Natural killer cell treated with Interleukin-12 subunit alpha and Interleukin-12 subunit beta and Interleukin-15 and Interleukin-18, amount 100 ng/mL, for 72 hours (primary cell): ENCODE measurements around the gene MAP3K5. TPM values are rescaled to one million over a fixed set of nuclear protein-coding genes. Genes with fewer than 3 reads are reported as not detected.
A peak's percentile ranks its signal among the peaks of the same experiment; 100 is the strongest.

Experiments used
- ATAC-seq, 2 donors: fragments of 150-1000 bp; cut with Tn5 transposase in 1 of 2; sonication (Bioruptor Pico), chemical (Tn5 transposase) in 1 of 2; 2 replicates each; pipeline ENCODE4 v1.10.0; 2021
- DNase-seq: peaks from one replicate; pipeline ENCODE4 v3.0.0; 2022; ENCODE audit warnings: low spot score
- H3K27ac Mint-ChIP-seq, 2 donors: 1 replicate in 1 of 2; 2 replicates in 1 of 2; pipeline ENCODE4 v1.8.0; 2022; ENCODE audit warnings: mixed read lengths in 2 of 2, mild to moderate bottlenecking in 1 of 2, moderate library complexity in 1 of 2
- H3K27me3 Mint-ChIP-seq, 2 donors: 1 replicate in 1 of 2; 2 replicates in 1 of 2; pipeline ENCODE4 v1.8.0; 2022; ENCODE audit warnings: mixed read lengths in 2 of 2
- H3K36me3 Mint-ChIP-seq: one replicate; pipeline ENCODE4 v1.8.0; 2022; ENCODE audit warnings: mixed read lengths
- H3K4me1 Mint-ChIP-seq, 2 donors: 1 replicate in 1 of 2; 2 replicates in 1 of 2; pipeline ENCODE4 v1.8.0; 2022; ENCODE audit warnings: low read depth in 2 of 2, mixed read lengths in 2 of 2, mild to moderate bottlenecking in 1 of 2
- H3K4me3 Mint-ChIP-seq: one replicate; pipeline ENCODE4 v1.8.0; 2022; ENCODE audit warnings: mixed read lengths
- H3K9me3 Mint-ChIP-seq: 2 replicates; pipeline ENCODE4 v1.8.0; 2022; ENCODE audit warnings: mixed read lengths
- total RNA-seq, 2 donors: library from RNA; stranded (reverse); gene quantifications; one replicate each; pipeline ENCODE4 v1.2.3, GENCODE V29; 2022

The MAP3K5 gene
- total RNA-seq, 2 donors from 2014 or later, result 27.9 to 33.0 TPM

DNA sequence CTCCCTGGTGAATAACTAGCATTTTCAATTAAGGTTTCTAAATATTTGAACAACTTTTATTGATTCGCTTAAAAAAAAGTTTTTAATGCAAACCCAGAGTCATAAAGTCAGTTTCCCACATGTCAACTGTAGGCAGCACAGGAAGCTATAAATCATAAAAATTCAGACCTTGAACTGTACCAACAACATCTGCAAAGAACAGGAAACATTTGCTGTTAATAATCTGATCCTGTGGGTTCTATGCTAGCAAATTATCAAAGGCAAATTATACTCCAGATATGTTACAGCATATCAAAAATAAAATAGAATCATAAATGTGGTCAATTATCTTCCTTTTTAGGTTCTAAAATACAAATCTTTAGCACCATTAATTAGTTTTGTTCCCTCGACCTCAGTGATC is 225.4 kb downstream of the MAP3K5 start:
- Mint-ChIP-seq H3K4me1 (peaks cover 28 to 29% of the 10 kb centered on the region in 2 donors), H3K36me3 (peaks cover 25% of the 10 kb centered on the region)

DNA sequence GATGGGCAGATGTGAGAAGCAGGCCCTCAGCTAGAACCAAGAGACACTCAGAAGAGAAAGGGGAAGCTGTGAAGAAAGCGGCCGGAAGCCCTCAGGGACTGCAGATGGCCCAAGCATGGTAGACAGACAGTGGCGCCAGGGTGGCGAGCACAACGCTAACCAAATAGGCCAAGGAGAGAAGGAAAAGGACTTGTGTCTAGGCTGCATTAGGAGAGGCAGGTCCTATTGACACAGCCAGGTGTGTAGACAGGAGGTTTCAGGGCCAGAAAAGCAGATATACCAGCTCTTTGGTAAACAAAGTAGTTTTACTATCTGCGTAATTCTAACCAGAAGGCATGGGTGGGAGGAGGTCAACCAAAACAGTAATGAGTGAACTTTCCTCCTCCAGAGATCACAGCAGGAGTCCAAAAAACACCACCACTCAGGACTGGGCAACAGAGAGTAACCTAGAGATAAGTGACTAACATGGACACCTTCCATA is 226.2 kb downstream of the MAP3K5 start:
- ATAC-seq (peak; percentile 56 to 71), DNase-seq (no peak)
- H3K36me3 Mint-ChIP-seq, result peaks cover 26% of the 10 kb centered on the region
- peaks cover 25 to 27% of the 10 kb centered on the region in 2 donors for H3K4me1 Mint-ChIP-seq
- H3K27ac Mint-ChIP-seq, result peak overlapping the region; percentile 44 to 58
- H3K27me3 Mint-ChIP-seq, result no peaks in the 10 kb centered on the region
- peak overlapping the region; percentile 43 for H3K4me3 Mint-ChIP-seq
- no peaks in the 10 kb centered on the region for H3K9me3 Mint-ChIP-seq

More for the DNA sequence above, 225.4 kb downstream of the MAP3K5 start:
- DNase-seq (no peak), ATAC-seq (no peak)
- H3K27me3 Mint-ChIP-seq, result no peaks in the 10 kb centered on the region
- H3K27ac Mint-ChIP-seq, result peak overlapping the region in 1 of 2 donors; percentile 20
- no peaks in the 10 kb centered on the region for H3K9me3 Mint-ChIP-seq
- no peak overlapping the region for H3K4me3 Mint-ChIP-seq

GRCh38 chr6:136564180-136564579 is 228.1 kb downstream of the MAP3K5 start:
- H3K27me3 Mint-ChIP-seq, result no peaks in the 10 kb centered on the region
- DNase-seq (no peak), ATAC-seq (peak in 1 of 2 donors; percentile 24)
- H3K4me1 Mint-ChIP-seq, result peaks cover 17 to 23% of the 10 kb centered on the region in 2 donors
- peak overlapping the region; percentile 73 for H3K4me3 Mint-ChIP-seq
- H3K27ac Mint-ChIP-seq, result peak overlapping the region; percentile 26 to 83
- peaks cover 19% of the 10 kb centered on the region for H3K36me3 Mint-ChIP-seq
- no peaks in the 10 kb centered on the region for H3K9me3 Mint-ChIP-seq

DNA sequence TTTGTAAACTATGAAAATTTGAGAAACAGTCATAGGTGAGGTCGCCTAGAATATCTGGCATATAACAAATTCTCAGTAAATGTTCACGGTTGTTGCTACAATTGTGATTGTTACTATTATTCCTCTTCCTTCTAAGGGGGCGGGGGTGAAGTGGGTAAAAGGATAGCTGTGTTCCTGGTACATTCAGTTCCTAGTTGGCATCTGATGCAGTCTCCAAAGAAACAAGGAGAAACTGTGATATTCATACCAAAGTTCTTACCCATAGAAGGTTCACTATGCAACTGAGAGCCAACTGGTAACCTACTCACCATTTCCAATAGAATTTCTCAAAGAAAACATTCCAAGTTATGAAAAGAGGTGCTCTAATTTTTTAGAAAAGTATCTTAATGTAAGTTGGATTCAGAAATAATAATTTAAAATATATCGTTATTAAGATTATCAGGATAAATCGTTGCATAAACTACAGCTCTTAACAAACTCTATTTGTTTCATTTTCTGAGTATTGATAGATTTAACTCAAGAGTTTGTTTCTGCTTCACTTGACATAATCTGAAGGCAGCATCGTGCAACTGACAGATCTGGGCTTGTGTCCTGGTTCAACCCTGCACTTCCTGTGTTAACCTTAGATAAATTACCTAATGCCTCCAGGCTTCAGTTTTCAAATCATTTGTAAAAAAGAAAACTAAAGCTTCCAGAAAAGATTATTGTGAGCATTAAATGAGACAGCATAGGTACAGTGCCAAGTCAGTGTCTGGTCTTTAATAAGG is 228.7 kb downstream of the MAP3K5 start:
- DNase-seq (no peak), ATAC-seq (peak; percentile 71 to 76)
- H3K27me3 Mint-ChIP-seq, result no peaks in the 10 kb centered on the region
- peak overlapping the region; percentile 73 for H3K4me3 Mint-ChIP-seq
- peak overlapping the region; percentile 26 to 83 for H3K27ac Mint-ChIP-seq
- peaks cover 19% of the 10 kb centered on the region for H3K36me3 Mint-ChIP-seq
- no peaks in the 10 kb centered on the region for H3K9me3 Mint-ChIP-seq
- H3K4me1 Mint-ChIP-seq, result peaks cover 17 to 23% of the 10 kb centered on the region in 2 donors

GRCh38 chr6:136562211-136562610 is 230.1 kb downstream of the MAP3K5 start:
- no peak for DNase-seq
- Mint-ChIP-seq H3K27me3 (no peaks in the 10 kb centered on the region), H3K9me3 (no peaks in the 10 kb centered on the region), H3K36me3 (peaks cover 25% of the 10 kb centered on the region), H3K4me3 (no peak overlapping the region), H3K4me1 (peaks cover 17 to 22% of the 10 kb centered on the region in 2 donors), H3K27ac (no peak overlapping the region)
- no peak for ATAC-seq

DNA sequence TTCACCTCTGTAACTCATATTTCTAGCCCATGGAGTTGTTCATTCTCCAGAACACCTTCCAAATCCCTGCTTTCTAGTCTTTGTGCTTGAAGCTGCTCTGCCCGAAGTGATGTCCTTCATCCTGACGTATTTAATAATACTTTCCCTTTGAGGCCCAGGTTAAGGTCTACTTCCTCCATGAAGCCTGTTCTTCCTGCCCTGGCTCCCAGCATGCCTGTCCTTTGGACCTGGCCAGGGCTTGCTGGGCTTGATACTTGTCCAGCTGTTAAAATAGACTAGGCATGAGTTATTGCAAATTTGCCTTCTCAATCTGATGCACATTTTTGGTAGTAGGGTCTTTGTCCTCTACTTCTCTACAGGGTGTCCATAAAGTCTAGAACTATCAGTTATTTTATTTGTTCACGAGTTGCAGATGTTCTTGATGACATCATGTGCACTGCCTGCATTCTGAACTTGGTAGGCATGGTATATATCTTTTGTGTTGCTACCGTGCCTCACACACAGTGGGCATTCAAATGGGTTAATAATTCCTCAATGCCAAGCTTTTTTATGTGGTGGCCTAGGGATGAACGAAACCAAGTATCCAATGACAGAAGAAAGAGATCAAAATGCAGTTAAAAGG is 239.0 kb downstream of the MAP3K5 start:
- no peaks in the 10 kb centered on the region for H3K9me3 Mint-ChIP-seq
- peaks cover 8 to 12% of the 10 kb centered on the region in 2 donors for H3K27me3 Mint-ChIP-seq
- peaks cover 7% of the 10 kb centered on the region for H3K36me3 Mint-ChIP-seq
- no peak for ATAC-seq
- no peak overlapping the region for H3K4me3 Mint-ChIP-seq
- no peak overlapping the region for H3K27ac Mint-ChIP-seq
- peaks cover 0 to 5% of the 10 kb centered on the region in 2 donors for H3K4me1 Mint-ChIP-seq
- no peak for DNase-seq

DNA sequence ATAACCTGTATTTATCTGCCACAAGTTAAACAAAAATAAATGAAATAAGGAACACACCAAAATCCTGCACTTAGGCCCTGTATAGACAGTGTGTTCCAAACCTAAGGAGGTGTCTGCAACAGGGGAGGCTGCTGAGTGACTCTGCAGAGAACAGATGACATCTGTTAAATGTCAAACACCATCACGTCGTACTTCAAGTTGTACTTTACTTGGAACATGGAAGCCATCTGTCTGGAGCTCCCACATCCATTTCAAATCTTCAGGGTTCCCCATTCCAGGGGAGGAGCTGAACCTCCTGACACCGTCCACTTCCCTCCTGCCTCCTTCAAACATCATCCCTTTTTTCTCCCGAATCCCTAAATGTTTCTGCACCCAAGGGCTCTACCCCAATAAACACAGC is 240.2 kb downstream of the MAP3K5 start:
- H3K36me3 Mint-ChIP-seq, result no peaks in the 10 kb centered on the region
- H3K27ac Mint-ChIP-seq, result no peak overlapping the region
- no peaks in the 10 kb centered on the region for H3K9me3 Mint-ChIP-seq
- peaks cover 0 to 5% of the 10 kb centered on the region in 2 donors for H3K4me1 Mint-ChIP-seq
- no peak overlapping the region for H3K4me3 Mint-ChIP-seq
- DNase-seq, result no peak
- H3K27me3 Mint-ChIP-seq, result peaks cover 10 to 19% of the 10 kb centered on the region in 2 donors
- ATAC-seq, result no peak

DNA sequence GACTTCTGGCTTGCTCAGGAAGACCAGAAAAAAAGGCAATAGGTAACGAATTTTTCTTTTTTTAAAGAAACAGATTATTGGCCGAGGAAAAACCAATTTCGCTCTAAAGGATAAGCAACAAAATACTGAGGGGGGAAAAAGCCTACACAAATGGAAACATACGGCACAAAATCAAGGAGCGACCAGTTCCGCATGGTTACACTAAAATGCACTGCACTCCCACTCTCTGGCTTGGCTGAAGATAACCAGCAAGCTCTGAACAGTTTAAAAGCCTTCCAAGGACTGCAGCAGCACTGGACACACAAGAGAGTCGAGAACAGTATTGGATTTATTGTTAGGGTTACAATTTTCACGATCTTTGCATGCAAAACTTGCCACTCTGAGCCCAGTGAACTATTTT is 241.2 kb downstream of the MAP3K5 start:
- Mint-ChIP-seq H3K4me3 (peak overlapping the region; percentile 34), H3K27me3 (peaks cover 15 to 29% of the 10 kb centered on the region in 2 donors), H3K9me3 (no peaks in the 10 kb centered on the region), H3K27ac (no peak overlapping the region), H3K4me1 (peaks cover 0 to 5% of the 10 kb centered on the region in 2 donors), H3K36me3 (no peaks in the 10 kb centered on the region)
- ATAC-seq (no peak), DNase-seq (no peak)

DNA sequence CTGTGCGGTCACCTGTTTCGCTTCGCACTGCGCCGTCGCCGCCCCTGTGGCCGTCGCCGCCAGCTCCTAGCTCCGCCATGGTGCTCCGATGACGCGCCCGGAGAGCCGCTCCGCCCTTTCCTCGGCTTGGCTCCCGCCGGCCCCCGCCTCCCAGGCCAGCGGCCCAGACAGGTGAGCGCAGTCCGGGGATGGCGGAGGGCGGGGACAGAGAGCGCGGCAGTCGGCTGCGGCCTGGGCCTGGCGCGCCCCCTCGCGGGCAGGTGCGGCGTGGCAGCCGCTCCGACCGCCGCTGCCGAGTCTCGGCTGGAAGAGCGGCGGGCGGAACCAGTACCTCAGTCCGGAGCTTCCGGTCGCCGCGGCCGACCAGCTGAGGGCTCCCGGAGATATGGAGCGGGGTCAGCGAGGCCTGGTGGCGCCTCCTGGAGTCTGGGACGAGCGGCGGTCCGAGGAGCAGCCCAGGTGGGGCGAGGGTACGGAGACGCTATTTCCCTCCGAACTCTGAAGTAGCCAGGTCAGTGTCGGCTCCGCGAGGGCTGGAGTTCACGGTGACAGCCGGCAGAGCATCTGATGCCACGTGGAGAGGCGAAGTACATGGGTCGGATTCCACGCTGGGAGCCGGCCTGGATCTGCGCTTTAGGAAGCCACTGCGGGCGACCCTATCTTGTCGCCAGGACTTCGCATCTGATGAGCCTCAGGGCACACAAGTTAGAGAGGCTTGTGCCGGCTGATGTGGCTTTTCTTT is 241.8 kb downstream of the MAP3K5 start, which contains the start of gene MAP7:
MAP7 (minus strand) TSS at position 93 of the 742 bp plus-strand sequence; CDS start at position 79, 14 bp downstream.
- H3K27me3 Mint-ChIP-seq, result peaks cover 16 to 32% of the 10 kb centered on the region in 2 donors

GRCh38 chr6:136550045-136550329 is 242.3 kb downstream of the MAP3K5 start:
- Mint-ChIP-seq H3K27me3 (peaks cover 22 to 37% of the 10 kb centered on the region in 2 donors), H3K9me3 (no peaks in the 10 kb centered on the region), H3K36me3 (no peaks in the 10 kb centered on the region), H3K27ac (no peak overlapping the region), H3K4me3 (peak overlapping the region; percentile 29), H3K4me1 (peaks cover 0 to 5% of the 10 kb centered on the region in 2 donors)
- ATAC-seq, result peak; percentile 81 to 82
- no peak for DNase-seq

More for the DNA sequence above, 241.8 kb downstream of the MAP3K5 start, which contains the start of gene MAP7:
- DNase-seq, result peak; percentile 66
- peak; percentile 82 to 89 for ATAC-seq
- Mint-ChIP-seq H3K4me3 (peak within 1 kb of the TSS; percentile 76), H3K36me3 (no peaks in the 10 kb centered on the region), H3K9me3 (no peaks in the 10 kb centered on the region), H3K27ac (no peak within 1 kb of the TSS), H3K4me1 (peaks cover 0 to 5% of the 10 kb centered on the region in 2 donors)

GRCh38 chr6:136549300-136550044 is 242.8 kb downstream of the MAP3K5 start:
- no peak overlapping the region for H3K27ac Mint-ChIP-seq

DNA sequence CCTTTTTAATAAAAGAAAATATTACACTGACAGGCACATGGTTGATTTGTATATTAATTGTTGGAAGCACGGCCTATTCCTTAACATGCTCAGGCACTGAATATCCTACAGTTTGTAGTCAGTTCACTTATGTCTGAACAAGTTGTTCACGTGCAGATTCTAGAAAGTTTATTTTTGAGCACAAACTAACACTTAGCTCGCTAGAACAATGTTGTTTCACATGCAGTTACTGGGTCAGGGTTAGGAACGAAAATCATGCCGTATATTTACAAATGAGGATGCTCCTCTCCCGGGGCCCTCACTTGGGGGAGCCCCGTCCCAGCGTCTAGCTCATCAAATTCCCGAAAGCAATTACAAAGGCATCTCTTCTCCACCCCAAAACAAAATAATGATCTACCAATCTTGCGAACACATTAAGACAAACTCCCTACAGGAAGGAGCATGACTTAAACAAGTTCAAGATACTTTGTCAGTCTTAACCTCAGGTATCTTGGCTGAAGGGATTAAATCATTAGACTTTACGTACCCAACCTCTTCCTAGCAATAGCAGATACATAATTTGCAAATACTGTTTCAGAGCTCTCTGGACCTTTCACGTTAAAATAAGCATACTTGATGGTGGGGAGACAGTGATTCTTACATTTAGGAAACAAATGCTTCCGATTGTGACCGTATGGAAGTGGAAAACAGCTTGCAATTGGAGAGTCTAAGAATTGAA is 243.5 kb downstream of the MAP3K5 start:
- Mint-ChIP-seq H3K9me3 (no peaks in the 10 kb centered on the region), H3K36me3 (no peaks in the 10 kb centered on the region), H3K4me3 (peak overlapping the region; percentile 76), H3K4me1 (peaks cover 0 to 5% of the 10 kb centered on the region in 2 donors), H3K27me3 (peaks cover 29 to 50% of the 10 kb centered on the region in 2 donors), H3K27ac (no peak overlapping the region)
- ATAC-seq, result no peak
- DNase-seq, result no peak

More at GRCh38 chr6:136549300-136550044, 242.8 kb downstream of the MAP3K5 start:
- peaks cover 0 to 5% of the 10 kb centered on the region in 2 donors for H3K4me1 Mint-ChIP-seq
- ATAC-seq (peak; percentile 30 to 31), DNase-seq (no peak)
- peak overlapping the region; percentile 76 for H3K4me3 Mint-ChIP-seq
- H3K36me3 Mint-ChIP-seq, result no peaks in the 10 kb centered on the region
- H3K9me3 Mint-ChIP-seq, result no peaks in the 10 kb centered on the region
- H3K27me3 Mint-ChIP-seq, result peaks cover 25 to 43% of the 10 kb centered on the region in 2 donors
